Hypothalamus (tissue), 51 donors: Measurements from ENCODE around the gene ZMYND19.
"Not testable (repeated sequence)": the region's sequence is repeated elsewhere in the genome, so short reads cannot be mapped to it uniquely, and the experiment has no call there.

Experiments used
- DNase-seq, 51 donors: peaks; one replicate each; lab custom pipeline; 2025; lab: John Stamatoyannopoulos, UW

Gene ZMYND19

DNA sequence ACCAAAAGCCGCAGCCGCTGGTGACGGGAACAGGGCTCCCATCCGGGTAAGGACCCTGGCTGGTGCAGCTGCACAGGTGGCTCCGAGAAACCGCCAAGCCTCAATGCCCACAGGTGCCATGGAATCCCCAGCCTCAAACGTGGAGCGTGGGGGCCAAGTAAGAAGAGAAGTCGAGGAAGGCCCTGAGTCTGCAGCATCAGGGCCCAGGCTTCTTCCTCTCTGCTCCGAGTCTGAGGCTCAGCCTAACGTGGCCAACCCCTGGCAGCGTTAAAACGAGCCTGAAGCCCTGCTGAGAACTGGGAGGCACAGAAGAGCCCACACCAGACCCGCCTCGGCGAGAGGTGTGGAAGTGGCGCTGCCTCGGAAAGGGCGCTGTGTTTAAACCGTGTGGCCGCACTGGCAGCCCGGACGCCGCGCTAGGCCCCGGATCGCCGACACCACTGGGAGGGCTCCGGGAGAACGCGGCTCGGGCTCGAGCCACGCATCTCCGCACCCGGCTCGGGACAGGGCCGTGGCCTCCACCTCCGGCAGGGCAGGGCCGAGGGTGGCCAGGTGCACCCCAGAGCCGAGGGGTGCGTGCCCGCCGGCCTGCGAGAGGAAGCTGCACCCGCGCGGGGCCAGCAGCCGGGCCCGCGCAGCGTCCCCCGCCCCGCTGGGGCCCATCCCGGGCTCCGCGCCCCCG is 730 bp downstream of the ZMYND19 start:
- DNase-seq, result no peak

DNA sequence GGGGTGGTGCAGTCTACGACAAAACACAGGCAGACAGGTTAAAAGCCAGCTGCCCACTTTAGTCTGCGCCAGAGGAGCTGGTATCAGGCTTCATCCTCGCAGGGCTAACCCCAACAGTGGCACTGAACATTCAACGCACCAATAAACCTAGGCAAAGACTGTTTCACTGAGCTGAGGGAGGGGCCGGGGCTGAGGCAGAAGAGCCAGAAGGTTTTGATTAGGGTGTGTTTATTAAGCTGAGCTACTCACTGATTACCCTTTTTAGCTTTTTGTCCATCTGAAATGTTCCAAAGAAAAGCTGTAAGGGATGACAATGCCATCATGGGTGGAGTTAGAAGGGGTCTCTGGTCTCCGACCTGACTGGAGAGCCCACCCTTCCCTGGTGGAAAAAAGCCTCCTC is 1.4 kb downstream of the ZMYND19 start:
- no peak for DNase-seq

DNA sequence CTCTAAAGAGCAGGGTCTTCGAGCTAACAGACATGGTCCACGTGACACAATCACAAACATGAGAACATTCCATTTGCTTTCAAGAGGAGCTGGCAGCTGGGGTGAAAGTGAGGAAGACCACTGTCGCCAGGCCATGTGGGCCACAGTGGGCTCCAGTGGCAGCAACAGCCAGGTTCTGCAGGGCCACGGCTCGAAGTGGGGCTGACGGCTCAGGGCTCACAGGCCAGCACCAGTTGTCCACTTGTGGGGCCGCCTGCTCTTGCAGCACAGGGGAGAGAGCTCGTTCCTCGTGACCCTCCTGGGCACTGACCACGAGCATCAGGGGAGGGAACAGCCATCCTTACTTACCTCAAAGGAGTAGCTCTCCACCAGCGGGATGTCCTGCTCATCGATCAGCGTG is 2.0 kb downstream of the ZMYND19 start:
- DNase-seq, result no peak

DNA sequence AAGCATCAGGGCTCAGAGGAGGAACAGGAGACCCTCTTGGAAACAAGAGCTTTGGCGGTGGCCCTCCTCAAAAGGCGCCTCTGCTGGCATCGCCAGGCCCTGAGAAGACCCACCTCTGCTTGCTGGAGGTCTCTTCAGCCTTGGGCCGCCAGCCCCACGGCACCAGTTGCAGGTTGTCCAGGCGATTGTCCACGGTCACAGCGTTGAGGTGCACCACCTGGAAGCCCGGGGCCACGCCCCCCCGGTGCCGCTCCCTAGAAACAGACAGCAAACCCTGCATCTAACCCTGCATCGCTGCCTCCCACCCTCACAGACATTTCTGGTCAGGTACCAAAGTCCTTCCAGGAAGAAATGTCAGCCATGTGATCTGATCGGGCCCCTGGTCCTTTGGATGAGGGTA is 3.5 kb downstream of the ZMYND19 start:
- DNase-seq, result no peak

DNA sequence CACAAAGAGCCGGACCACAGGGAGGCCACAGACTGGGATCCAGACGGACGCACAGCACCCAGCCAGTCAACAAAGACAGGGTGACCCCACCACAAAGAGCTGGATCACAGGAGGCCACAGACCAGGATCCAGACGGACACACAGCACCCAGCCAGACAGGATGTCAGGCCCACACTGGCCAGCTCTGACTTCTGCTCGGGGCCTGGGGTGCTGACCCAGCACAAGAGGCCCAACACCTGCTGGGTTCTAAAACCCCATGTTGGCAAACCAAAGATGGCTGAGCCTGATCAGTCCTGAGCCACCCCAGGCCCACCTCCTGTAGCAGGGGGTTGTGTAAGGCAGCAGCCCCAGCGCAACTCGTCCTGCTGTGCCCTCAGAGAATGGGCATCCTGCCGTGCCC is 6.4 kb downstream of the ZMYND19 start:
- no peak for DNase-seq

DNA sequence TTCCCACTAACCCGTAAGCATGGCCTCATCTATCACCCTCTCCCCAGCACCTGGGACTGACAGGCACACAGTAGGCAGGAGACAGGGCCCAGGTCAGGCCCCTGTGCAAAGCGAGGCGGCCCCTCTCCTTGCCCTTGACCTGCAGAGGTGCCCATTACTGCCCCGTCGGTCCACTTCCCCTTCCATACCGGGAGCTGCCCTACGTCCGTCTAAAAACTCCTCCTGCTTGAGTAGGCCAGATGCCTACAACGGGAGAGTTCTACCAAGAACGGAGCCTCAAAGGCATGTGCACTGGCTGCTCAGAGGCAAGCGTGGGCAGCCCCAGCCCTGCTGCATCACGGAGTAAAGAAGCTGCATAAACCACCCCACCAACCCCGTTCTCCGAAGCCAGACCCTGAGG is 7.0 kb downstream of the ZMYND19 start:
- no peak for DNase-seq

DNA sequence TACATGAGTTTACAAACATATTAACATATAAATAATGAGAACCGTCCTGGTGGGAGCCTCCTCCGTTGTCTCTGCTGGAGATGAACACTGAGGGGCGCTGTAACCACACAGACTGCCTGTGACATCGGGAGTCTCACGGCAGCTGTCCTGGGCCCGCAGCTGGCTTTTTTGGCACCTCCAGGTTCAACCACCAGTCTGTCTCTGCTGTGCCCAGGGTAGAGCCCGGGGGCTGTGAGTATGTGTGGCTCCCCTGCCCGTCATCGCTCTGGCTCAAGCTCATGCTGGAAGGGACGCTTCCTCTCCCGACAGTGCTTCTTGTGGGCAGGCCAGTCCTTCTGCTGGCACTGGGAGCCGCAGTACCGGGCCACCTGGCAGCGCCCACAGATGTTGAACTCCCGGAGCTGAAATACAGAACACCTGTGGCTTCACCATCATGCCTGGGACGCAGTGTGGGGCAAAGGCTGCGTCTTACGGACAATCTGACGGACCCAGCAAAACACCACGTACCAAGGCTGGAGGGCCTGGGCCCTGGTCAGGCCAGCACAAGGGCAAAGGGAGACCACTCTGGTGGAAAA is 7.9 kb downstream of the ZMYND19 start:
- DNase-seq, result no peak

DNA sequence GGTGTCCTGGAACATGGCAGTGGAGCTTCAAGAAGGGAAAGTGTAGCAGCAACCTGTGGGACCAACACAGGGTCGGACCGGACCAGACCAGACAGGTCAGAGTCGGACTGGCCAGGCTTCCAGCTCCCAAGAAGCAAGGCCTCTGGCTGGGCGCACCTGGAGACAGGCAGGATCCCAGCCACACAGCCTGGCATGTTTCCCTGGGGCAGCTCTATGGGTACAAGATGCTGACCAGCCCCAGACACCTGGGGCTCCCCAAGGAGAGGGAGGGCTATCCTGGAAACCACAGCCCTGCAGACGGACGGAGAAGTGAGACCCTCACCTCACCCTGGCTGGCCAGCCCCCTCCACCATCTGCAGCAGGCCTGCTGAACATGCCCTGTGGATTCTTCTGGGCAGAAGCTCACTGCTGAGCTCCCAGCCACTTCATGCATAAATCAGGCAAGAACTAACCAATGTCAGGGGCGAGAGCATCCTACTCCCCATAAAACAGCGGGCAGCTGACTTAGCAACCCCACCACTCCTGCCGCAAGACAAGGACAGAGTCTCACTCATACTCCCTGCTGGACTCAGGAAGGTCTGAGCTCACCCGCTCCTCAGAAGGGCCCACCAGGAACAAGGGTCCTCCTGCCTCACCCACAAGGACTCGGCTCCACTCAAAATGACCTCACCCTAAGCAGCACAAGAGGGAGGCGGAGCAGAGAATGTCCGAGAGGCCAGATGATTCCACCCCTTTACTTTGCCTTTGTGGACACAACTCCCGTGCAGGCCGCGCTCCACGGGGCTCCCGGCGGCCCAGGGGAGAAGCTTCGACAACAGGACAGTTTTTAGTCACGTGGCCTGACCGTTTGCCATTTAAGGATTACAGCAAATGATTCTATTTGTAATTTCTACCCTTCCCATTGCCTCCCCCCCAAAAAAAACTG is 8.7 kb downstream of the ZMYND19 start:
- DNase-seq, result no peak

DNA sequence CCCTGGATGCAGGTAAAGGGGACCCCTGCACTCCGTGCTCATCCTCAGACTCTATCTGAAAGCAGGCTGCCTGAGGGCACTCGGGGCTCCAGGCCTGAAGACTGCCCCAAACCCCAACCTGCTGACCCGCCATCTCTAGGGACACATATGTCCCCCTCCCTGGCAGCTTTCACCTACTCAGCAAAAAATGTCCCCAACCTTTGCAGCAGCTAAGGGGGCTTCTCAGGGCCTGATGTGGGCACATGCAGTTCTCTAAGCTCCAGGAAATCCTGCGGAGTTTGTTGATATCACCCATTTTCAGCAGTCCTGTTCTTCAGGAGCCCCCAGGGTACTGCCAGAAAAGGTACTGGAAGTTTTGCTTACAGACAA is 9.4 kb downstream of the ZMYND19 start:
- DNase-seq, result no peak

DNA sequence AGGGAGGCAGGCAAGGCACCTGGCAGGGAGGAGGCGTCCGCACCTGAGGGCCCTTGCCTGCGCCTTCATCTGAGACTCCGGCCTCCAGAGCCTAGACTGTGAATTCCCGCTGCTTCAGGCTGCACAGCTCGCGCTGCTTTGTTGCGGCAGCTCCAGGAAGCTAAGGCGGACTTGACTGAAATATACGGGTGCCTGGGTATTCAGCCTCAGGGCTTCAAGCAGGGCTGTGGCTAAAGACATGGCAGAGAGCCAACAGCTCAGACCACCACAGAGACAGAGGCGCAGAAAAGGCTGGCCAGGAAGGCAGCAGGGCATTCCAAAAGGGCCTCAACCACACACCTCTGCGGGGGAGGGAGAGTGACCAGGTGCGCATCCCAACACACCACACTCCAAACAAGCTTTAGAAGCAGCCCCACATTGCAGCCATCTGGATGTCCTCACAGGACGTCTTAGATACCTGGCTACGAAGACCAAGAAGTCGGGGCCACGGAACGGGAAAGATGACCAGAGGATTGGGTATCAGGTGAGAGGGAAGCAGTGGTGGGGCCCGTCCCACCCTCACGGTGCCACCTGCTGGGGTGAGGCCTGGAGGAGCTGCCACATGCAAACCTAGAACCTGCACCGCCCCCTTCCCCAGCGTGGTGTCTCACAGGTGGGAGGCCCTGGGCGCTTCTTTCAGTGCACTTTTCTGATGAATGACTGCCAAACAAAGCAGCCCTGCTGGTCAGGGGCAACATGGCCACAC is 9.9 kb downstream of the ZMYND19 start:
- DNase-seq, result no peak

DNA sequence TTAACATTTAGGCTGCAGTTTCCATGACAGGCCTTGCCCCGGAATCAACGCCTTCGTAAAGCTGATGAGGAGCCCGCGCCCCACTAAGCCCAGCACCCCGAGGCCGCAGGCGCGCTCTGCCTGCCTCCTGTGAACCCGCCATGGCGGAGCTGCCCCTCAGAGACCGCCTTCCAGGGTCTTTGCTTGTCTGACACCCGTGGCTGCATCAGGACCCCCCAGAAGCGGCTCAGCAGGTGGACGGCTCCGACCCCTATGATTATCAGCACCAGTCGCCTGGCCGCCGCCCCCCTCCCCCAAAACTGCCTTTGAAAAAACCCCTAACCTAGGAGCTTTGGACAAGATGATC is 11.1 kb downstream of the ZMYND19 start:
- peak in 2 of 51 donors; percentile 50 to 60 for DNase-seq

DNA sequence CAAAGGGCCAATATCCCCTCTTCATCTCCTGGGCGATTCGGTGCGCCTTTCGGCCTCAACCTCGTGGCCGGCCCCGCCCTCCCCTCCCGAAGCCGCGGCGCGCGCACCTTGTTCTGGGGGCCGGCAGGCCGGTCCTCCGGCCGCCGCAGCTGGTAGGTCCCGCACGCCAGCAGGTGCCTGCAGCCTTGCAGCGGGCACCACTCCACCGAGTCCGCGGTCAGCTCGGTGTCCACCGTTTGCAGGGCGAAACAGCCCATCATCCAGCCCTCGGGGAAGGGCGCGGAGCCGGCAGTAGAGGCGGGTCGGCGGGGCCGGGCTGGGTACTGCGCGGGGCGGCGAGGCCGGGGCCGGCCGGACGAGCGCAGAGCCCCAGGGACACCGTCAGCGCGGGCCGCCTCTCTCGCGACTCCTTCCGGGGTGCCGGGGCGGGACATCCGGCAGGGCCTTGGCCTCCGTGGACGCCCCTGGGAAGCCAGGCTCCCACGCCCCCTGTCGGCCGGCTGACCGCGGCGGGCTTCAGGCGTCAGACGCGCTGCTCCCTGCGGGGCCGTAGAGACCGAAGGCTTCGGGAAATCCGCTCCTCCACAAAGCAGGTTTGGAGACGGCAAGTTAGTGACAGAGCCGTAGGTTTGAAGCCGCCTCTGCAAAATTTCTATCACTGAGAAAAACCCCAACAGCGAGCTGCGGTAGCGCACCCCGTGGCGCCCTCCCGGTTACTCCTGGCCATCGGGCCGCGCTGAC is 11.6 kb downstream of the ZMYND19 start, which contains the start of gene DPH7:
DPH7 (minus strand) TSS at position 408 of the 741 bp plus-strand sequence; CDS start at position 260, 148 bp downstream.
- DNase-seq, result peak; percentile 59 to 99 (median 91)

DNA sequence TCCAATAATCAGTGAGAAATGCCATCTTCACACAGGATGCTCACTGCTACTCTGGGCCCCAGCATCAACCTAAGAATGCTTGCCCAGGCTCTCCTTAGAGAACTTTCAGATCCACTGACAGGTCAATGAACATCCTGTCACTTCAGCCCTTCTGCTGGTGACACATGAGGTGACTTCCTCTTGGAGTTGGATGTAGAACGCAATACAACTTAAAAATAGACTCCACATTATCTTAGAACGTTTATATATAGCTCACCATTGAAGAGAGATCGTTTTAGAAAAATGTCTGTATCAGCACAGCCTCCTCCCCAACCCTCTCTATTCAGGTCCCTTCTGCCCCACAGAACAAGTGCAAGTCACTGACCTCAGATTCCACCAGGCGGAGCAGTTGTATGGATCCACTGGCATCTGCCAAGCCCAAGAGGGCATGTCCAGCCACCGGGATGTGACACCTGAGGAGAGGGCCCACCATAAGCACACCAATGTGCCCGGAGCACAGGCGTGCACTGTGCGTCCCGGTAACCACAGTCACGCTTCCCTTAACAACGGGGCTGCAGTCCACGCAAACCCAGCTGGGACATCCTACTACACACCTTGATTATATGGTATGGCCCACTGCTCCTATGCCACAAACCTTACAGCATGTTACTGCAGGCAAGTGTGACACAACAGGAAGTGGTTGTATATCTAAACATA is 14.4 kb downstream of the ZMYND19 start:
- no peak for DNase-seq

DNA sequence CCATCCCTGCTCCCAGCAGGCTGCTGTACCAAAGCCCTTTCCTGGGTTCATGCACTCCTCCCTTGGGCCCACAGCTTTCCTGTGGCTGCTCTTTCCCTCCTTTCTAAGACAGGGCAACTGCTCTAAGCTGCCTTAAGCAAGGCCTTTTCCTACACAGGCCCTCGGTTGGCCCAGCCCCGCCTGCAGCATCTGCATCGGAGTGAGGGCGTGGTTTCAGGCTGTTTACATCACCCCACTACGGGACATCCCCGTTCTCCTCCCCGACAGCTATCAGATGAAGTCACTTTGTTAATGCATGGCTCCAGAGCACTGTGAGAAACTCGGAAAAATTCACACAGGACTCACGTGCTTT is 15.0 kb downstream of the ZMYND19 start:
- peak in 16 of 51 donors; percentile 10 to 47 (median 26) for DNase-seq

DNA sequence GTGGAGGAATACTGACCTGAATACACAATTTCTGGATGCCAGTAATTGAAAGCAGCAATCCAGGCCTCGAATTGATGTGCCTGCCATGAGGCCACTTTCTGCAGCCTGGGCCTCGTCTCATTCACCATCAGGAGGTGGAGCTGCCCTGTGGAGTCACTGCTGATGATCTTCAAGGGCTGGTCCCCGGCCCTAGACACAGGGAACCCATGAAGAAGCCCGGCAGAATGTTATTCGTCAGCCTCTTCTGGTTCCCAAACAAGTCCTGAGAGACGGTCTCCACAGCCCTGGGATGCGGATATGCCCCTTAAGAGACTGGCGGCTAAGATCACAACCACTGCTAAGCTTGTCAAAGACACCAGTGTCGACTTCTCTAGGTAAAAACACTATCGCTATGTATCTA is 16.1 kb downstream of the ZMYND19 start:
- DNase-seq, result no peak

DNA sequence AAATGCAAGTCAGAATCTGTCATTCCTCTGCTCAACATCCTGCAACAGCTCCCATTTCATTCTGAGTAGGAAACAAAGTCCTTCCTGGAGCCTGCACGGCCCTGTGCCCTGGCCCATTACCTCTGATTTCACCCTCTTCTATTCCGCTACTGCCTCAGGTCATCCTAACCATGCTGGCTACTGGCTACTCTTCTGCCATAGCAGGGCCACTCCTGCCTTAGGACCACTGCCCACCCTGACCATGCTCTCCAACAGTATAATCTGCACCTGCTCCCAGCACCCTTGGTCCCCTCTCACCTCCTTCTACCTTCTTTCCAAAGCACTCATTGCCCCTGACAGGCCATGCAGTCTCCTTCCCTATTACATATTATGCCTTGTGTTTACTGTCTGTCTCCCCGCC is 19.7 kb downstream of the ZMYND19 start:
- no peak for DNase-seq

DNA sequence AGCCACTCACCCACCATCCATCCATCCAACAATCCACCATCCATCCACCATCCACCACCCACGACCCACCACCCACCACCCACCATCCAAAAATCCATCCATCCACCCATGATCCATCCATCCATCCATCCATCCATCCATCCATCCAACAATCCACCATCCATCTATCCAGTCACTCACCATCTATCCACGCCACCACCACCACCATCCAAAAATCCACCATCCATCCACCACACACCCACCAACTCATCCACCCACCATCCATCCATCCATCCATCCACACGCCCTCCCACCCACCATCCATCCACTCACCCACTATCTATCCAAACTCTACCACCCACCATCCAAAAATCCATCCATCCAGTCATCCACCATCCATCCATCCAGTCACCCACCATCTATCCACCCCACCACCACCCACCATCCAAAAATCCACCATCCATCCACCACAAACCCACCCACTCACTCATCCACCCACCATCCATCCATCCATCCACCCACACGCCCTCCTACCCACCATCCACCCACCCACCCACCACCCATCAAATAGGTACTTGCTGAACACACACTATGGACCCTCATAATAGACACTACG is 20.6 kb downstream of the ZMYND19 start:
- DNase-seq, result no peak

DNA sequence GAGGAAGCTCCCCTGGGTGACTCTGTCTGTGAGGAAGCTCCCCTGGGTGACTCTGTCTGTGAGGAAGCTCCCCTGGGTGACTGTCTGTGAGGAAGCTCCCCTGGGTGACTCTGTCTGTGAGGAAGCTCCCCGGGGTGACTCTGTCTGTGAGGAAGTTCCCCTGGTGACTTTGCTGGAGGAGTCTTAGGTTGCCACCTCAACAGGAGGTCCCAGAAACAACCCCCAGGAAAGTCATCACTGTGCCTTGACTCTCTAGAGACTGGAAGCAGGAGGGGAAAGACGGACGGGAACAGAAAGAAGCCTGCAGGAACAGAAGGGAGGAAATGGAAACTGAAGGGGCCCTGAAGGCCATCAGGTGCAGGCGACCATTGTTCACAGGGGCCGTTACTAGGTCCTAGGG is 21.9 kb downstream of the ZMYND19 start:
- not testable (repeated sequence) for DNase-seq

DNA sequence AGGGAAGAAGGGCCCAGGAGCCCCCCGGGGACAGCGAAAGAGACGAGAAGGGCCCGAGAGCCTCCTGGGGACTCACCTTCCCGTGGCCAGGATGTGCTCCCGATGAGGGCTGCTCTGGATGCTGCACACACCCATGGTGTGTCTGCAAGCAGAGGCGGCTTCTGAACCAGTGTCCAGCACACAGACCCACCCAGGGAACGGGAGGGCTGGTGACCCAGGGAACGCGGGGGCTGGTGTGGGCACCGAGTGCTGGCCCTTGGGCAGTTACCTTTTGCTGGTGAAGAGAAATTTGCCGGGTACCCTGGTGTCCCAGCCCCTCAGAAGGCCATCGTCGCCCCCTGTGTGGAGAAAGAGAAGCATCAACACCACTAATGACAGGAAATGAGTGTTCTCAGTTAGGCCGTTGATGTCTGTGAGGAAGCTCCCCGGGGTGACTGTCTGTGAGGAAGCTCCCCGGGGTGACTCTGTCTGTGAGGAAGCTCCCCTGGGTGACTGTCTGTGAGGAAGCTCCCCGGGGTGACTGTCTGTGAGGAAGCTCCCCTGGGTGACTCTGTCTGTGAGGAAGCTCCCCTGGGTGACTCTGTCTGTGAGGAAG is 25.4 kb downstream of the ZMYND19 start:
- DNase-seq, result no peak
